Mesenchymal stem cell (in vitro differentiated cells and primary cell): Measurements from ENCODE around the gene CDYL2.

Source experiments
- DNase-seq: peaks from one replicate; pipeline ENCODE4 v3.0.0-alpha.2; 2013
- H2AFZ ChIP-seq: one replicate; pipeline ENCODE4 v1.6.1; 2013; ENCODE audit warnings: low read depth, mild to moderate bottlenecking, control low read depth, inconsistent platforms, low read length, moderate library complexity
- H2AK5ac ChIP-seq: 2 replicates; pipeline ENCODE4 v1.6.1; 2013; ENCODE audit warnings: low read length, moderate library complexity, mild to moderate bottlenecking, inconsistent platforms; ENCODE audit not compliant: severe bottlenecking
- H2BK120ac ChIP-seq: one replicate; pipeline ENCODE4 v1.6.1; 2013; ENCODE audit warnings: low read depth, mild to moderate bottlenecking, inconsistent platforms, low read length, moderate library complexity
- H2BK12ac ChIP-seq, 2 experiments: one replicate each; pipeline ENCODE4 v1.6.1; 2013; ENCODE audit warnings: inconsistent platforms in 2 of 2, low read length in 2 of 2, mild to moderate bottlenecking in 2 of 2, moderate library complexity in 2 of 2, control low read depth in 1 of 2
- H2BK15ac ChIP-seq: one replicate; pipeline ENCODE4 v1.6.1; 2013; ENCODE audit warnings: mild to moderate bottlenecking, low read depth, inconsistent platforms; ENCODE audit not compliant: poor library complexity, severe bottlenecking
- H2BK5ac ChIP-seq: 2 replicates; pipeline ENCODE4 v1.6.1; 2013; ENCODE audit warnings: low read depth, mild to moderate bottlenecking, low read length, control low read depth, inconsistent platforms; ENCODE audit not compliant: poor library complexity, severe bottlenecking
- H3K14ac ChIP-seq, 2 experiments: one replicate each; pipeline ENCODE4 v1.6.1; 2013; ENCODE audit warnings: inconsistent platforms in 2 of 2, low read length in 2 of 2, control low read depth in 1 of 2, mild to moderate bottlenecking in 1 of 2, moderate library complexity in 1 of 2
- H3K18ac ChIP-seq, 2 experiments: one replicate each; pipeline ENCODE4 v1.6.1; 2013; ENCODE audit warnings: inconsistent platforms in 2 of 2, low read length in 2 of 2, control low read depth in 1 of 2, low read depth in 1 of 2, mild to moderate bottlenecking in 1 of 2
- H3K23ac ChIP-seq, 2 experiments: one replicate each; pipeline ENCODE4 v1.6.1; 2013; ENCODE audit warnings: inconsistent platforms in 2 of 2, low read length in 2 of 2, mild to moderate bottlenecking in 2 of 2, moderate library complexity in 2 of 2, control low read depth in 1 of 2
- H3K27ac ChIP-seq: 2 replicates; pipeline ENCODE4 v1.5.1; 2013; ENCODE audit warnings: mild to moderate bottlenecking, moderate library complexity, low read length, control low read depth, inconsistent platforms; ENCODE audit not compliant: poor library complexity, severe bottlenecking
- H3K27me3 ChIP-seq, 2 experiments: 2 replicates each; pipeline versions ENCODE4 v1.6.1 to v1.7.0; 2013; ENCODE audit warnings: low read length in 2 of 2, mild to moderate bottlenecking in 2 of 2, moderate library complexity in 2 of 2, control low read depth in 1 of 2, inconsistent platforms in 1 of 2; ENCODE audit not compliant: control insufficient read depth in 1 of 2, insufficient read depth in 1 of 2
- H3K36me3 ChIP-seq, 2 experiments: 2 replicates each; pipeline versions ENCODE4 v1.6.1 to v1.7.0; 2013; ENCODE audit warnings: low read length in 2 of 2, control low read depth in 1 of 2, inconsistent platforms in 1 of 2, low read depth in 1 of 2, mild to moderate bottlenecking in 1 of 2; ENCODE audit not compliant: insufficient read depth in 2 of 2, control insufficient read depth in 1 of 2
- H3K4ac ChIP-seq, 2 experiments: one replicate each; pipeline ENCODE4 v1.6.1; 2013; ENCODE audit warnings: inconsistent platforms in 2 of 2, low read length in 2 of 2, mild to moderate bottlenecking in 2 of 2, moderate library complexity in 2 of 2, control low read depth in 1 of 2, low read depth in 1 of 2
- H3K4me1 ChIP-seq: 2 replicates; pipeline ENCODE4 v1.6.1; 2013; ENCODE audit warnings: low read depth, low read length, control low read depth; ENCODE audit not compliant: control insufficient read depth, insufficient read depth
- H3K4me2 ChIP-seq: 2 replicates; pipeline ENCODE4 v1.6.1; 2013; ENCODE audit warnings: low read length, mild to moderate bottlenecking, inconsistent platforms; ENCODE audit not compliant: poor library complexity, severe bottlenecking
- H3K4me3 ChIP-seq, 2 experiments: 2 replicates each; pipeline versions ENCODE4 v1.5.1 to v1.7.0; 2013; ENCODE audit warnings: low read length in 2 of 2, mild to moderate bottlenecking in 2 of 2, control low read depth in 1 of 2, low read depth in 1 of 2; ENCODE audit not compliant: insufficient read depth in 1 of 2
- H3K79me1 ChIP-seq: replicated peaks from 2 replicates; pipeline ENCODE4 v1.6.1; 2013; ENCODE audit warnings: mild to moderate bottlenecking, control low read depth, low read length, inconsistent platforms; ENCODE audit not compliant: poor library complexity, severe bottlenecking
- H3K9ac ChIP-seq: 2 replicates; pipeline ENCODE4 v1.7.0; 2013; ENCODE audit warnings: mild to moderate bottlenecking, low read length, moderate library complexity
- H3K9me3 ChIP-seq: 2 replicates; pipeline ENCODE4 v1.7.0; 2013; ENCODE audit warnings: mild to moderate bottlenecking, low read length; ENCODE audit not compliant: control insufficient read depth
- H4K8ac ChIP-seq: one replicate; pipeline ENCODE4 v1.6.1; 2013; ENCODE audit warnings: inconsistent platforms, mild to moderate bottlenecking, low read length, moderate library complexity
- H4K91ac ChIP-seq: one replicate; pipeline ENCODE4 v1.6.1; 2013; ENCODE audit warnings: mild to moderate bottlenecking, low read length, inconsistent platforms
- WGBS: methylation state at CpG from one replicate; pipeline ENCODE4 v1.1.7; 2013; ENCODE audit warnings: mixed read lengths; 5-methylcytosine and 5-hydroxymethylcytosine counted together

CDYL2 gene

GRCh38 chr16:80778703-80779102 is 25.7 kb downstream of the CDYL2 start:
- H3K23ac ChIP-seq, result no peak overlapping the region
- peaks cover 8% of the 10 kb centered on the region for H3K9me3 ChIP-seq
- H2BK5ac ChIP-seq, result no peak overlapping the region
- no peaks in the 10 kb centered on the region for H3K4me1 ChIP-seq
- H3K4ac ChIP-seq, result no peak overlapping the region
- DNase-seq, result no peak
- no peaks in the 10 kb centered on the region for H3K27me3 ChIP-seq
- no peak overlapping the region for H2BK15ac ChIP-seq
- no peak overlapping the region for H2AK5ac ChIP-seq
- no peak overlapping the region for H2BK120ac ChIP-seq
- no peak overlapping the region for H3K14ac ChIP-seq
- no peak overlapping the region for H3K18ac ChIP-seq
- H3K36me3 ChIP-seq, result no peaks in the 10 kb centered on the region
- H2BK12ac ChIP-seq, result no peak overlapping the region
- no peak overlapping the region for H2AFZ ChIP-seq
- H3K79me1 ChIP-seq, result no peaks in the 10 kb centered on the region
- 64% methylated on average over 2 of the region's 2 CpGs for WGBS
- H3K27ac ChIP-seq, result no peak overlapping the region
- H3K9ac ChIP-seq, result no peak overlapping the region
- no peak overlapping the region for H4K91ac ChIP-seq
- no peak overlapping the region for H3K4me3 ChIP-seq
- H3K4me2 ChIP-seq, result no peak overlapping the region
- no peak overlapping the region for H4K8ac ChIP-seq

GRCh38 chr16:80776856-80777255 is 27.5 kb downstream of the CDYL2 start:
- no peak overlapping the region for H2BK15ac ChIP-seq
- H3K4me2 ChIP-seq, result no peak overlapping the region
- H3K14ac ChIP-seq, result no peak overlapping the region
- no peaks in the 10 kb centered on the region for H3K79me1 ChIP-seq
- H2BK12ac ChIP-seq, result no peak overlapping the region
- H3K27ac ChIP-seq, result no peak overlapping the region
- H3K4me1 ChIP-seq, result no peaks in the 10 kb centered on the region
- no peak overlapping the region for H4K91ac ChIP-seq
- H3K9ac ChIP-seq, result no peak overlapping the region
- no peaks in the 10 kb centered on the region for H3K36me3 ChIP-seq
- H3K18ac ChIP-seq, result no peak overlapping the region
- H2AFZ ChIP-seq, result no peak overlapping the region
- no peak overlapping the region for H3K4ac ChIP-seq
- H2BK5ac ChIP-seq, result no peak overlapping the region
- no peak overlapping the region for H3K23ac ChIP-seq
- peaks cover 13% of the 10 kb centered on the region for H3K9me3 ChIP-seq
- DNase-seq, result no peak
- WGBS, result 82% methylated on average over 19 of the region's 19 CpGs
- no peak overlapping the region for H2AK5ac ChIP-seq
- no peak overlapping the region for H3K4me3 ChIP-seq
- H2BK120ac ChIP-seq, result no peak overlapping the region
- H4K8ac ChIP-seq, result no peak overlapping the region
- no peaks in the 10 kb centered on the region for H3K27me3 ChIP-seq

GRCh38 chr16:80775450-80775849 is 28.9 kb downstream of the CDYL2 start:
- no peak overlapping the region for H3K23ac ChIP-seq
- no peak for DNase-seq
- no peak overlapping the region for H2BK12ac ChIP-seq
- H3K9me3 ChIP-seq, result peaks cover 13% of the 10 kb centered on the region
- no peak overlapping the region for H3K18ac ChIP-seq
- H2AK5ac ChIP-seq, result no peak overlapping the region
- H2BK120ac ChIP-seq, result no peak overlapping the region
- no peaks in the 10 kb centered on the region for H3K27me3 ChIP-seq
- H2BK15ac ChIP-seq, result no peak overlapping the region
- H3K4me3 ChIP-seq, result no peak overlapping the region
- H3K9ac ChIP-seq, result no peak overlapping the region
- no peak overlapping the region for H4K91ac ChIP-seq
- H3K14ac ChIP-seq, result no peak overlapping the region
- H4K8ac ChIP-seq, result no peak overlapping the region
- no peak overlapping the region for H3K27ac ChIP-seq
- no CpG with 5 or more reads among the region's 1 CpG for WGBS
- no peak overlapping the region for H3K4ac ChIP-seq
- no peak overlapping the region for H2AFZ ChIP-seq
- H3K4me2 ChIP-seq, result no peak overlapping the region
- H3K4me1 ChIP-seq, result no peaks in the 10 kb centered on the region
- H3K79me1 ChIP-seq, result no peaks in the 10 kb centered on the region
- H3K36me3 ChIP-seq, result no peaks in the 10 kb centered on the region
- H2BK5ac ChIP-seq, result no peak overlapping the region

GRCh38 chr16:80766798-80767197 is 37.6 kb downstream of the CDYL2 start:
- Histone ChIP-seq H3K27ac (no peak overlapping the region), H2BK120ac (no peak overlapping the region), H2BK15ac (no peak overlapping the region), H3K4me2 (no peak overlapping the region), H2BK5ac (no peak overlapping the region), H4K8ac (no peak overlapping the region), H3K4ac (no peak overlapping the region), H3K14ac (no peak overlapping the region), H3K9me3 (peaks cover 30% of the 10 kb centered on the region), H3K23ac (no peak overlapping the region), H2AFZ (no peak overlapping the region), H2BK12ac (no peak overlapping the region), H3K36me3 (no peaks in the 10 kb centered on the region), H3K18ac (no peak overlapping the region), H3K27me3 (no peaks in the 10 kb centered on the region), H2AK5ac (no peak overlapping the region), H3K9ac (no peak overlapping the region), H3K4me1 (peaks cover 1% of the 10 kb centered on the region), H3K79me1 (no peaks in the 10 kb centered on the region), H4K91ac (no peak overlapping the region), H3K4me3 (no peak overlapping the region)
- no peak for DNase-seq
- 71% methylated on average over 1 of the region's 1 CpG for WGBS
